Eye (tissue), 1 donor: Measurements from ENCODE around the gene PRR16.

ENCODE experiments used
- DNase-seq: peaks from one replicate; pipeline ENCODE4 v3.0.0-alpha.2; 2015

The PRR16 gene

GRCh38 chr5:120518581-120518980, 54.5 kb downstream of the PRR16 start:
- DNase-seq: no peak

GRCh38 chr5:120527251-120527650, 63.2 kb downstream of the PRR16 start:
- peak; percentile 32 for DNase-seq

- DNase-seq: no peak
Observed at GRCh38 chr5:120528609-120529008, 64.5 kb downstream of the PRR16 start.

GRCh38 chr5:120529386-120529785, 65.3 kb downstream of the PRR16 start:
- DNase-seq: no peak

- no peak for DNase-seq
Observed at GRCh38 chr5:120531215-120531614, 67.1 kb downstream of the PRR16 start.

- peak; percentile 39 for DNase-seq
Observed at GRCh38 chr5:120532835-120533234, 68.7 kb downstream of the PRR16 start.

GRCh38 chr5:120533581-120533980, 69.5 kb downstream of the PRR16 start:
- no peak for DNase-seq

GRCh38 chr5:120535900-120536299, 71.8 kb downstream of the PRR16 start:
- DNase-seq: no peak

- no peak for DNase-seq
Observed at GRCh38 chr5:120538149-120538548, 74.0 kb downstream of the PRR16 start.

GRCh38 chr5:120538644-120539043, 74.5 kb downstream of the PRR16 start:
- no peak for DNase-seq

- DNase-seq: no peak
Observed at GRCh38 chr5:120539471-120539870, 75.4 kb downstream of the PRR16 start.

- DNase-seq: no peak
Observed at GRCh38 chr5:120540097-120540496, 76.0 kb downstream of the PRR16 start.

GRCh38 chr5:120544043-120544442, 79.9 kb downstream of the PRR16 start:
- no peak for DNase-seq

GRCh38 chr5:120545007-120545406, 80.9 kb downstream of the PRR16 start:
- DNase-seq: no peak

GRCh38 chr5:120545951-120546350, 81.9 kb downstream of the PRR16 start:
- no peak for DNase-seq

GRCh38 chr5:120546922-120547321, 82.8 kb downstream of the PRR16 start:
- no peak for DNase-seq

GRCh38 chr5:120550358-120550757, 86.3 kb downstream of the PRR16 start:
- no peak for DNase-seq

GRCh38 chr5:120552638-120553037, 88.5 kb downstream of the PRR16 start:
- DNase-seq: no peak

GRCh38 chr5:120555345-120555744, 91.2 kb downstream of the PRR16 start:
- DNase-seq: no peak

- DNase-seq: no peak
Observed at GRCh38 chr5:120564013-120564412, 99.9 kb downstream of the PRR16 start.

GRCh38 chr5:120567066-120567465, 103.0 kb downstream of the PRR16 start:
- DNase-seq: no peak

- DNase-seq: no peak
Observed at GRCh38 chr5:120567921-120568320, 103.8 kb downstream of the PRR16 start.

GRCh38 chr5:120568711-120569110, 104.6 kb downstream of the PRR16 start:
- DNase-seq: no peak

- no peak for DNase-seq
Observed at GRCh38 chr5:120576588-120576987, 112.5 kb downstream of the PRR16 start.

GRCh38 chr5:120582635-120583034, 118.5 kb downstream of the PRR16 start:
- no peak for DNase-seq

GRCh38 chr5:120586646-120587045, 122.5 kb downstream of the PRR16 start:
- no peak for DNase-seq
